Ishikawa (cell line): ENCODE measurements around the gene EDNRA.

ENCODE experiments used
- CEBPB ChIP-seq: IDR thresholded peaks from 2 replicates; pipeline ENCODE4 v1.6.1; 2012
- CREB1 ChIP-seq: IDR thresholded peaks from 2 replicates; pipeline ENCODE4 v1.6.1; 2012; ENCODE audit warnings: low read depth
- EGR1 ChIP-seq: IDR thresholded peaks from 2 replicates; pipeline ENCODE4 v1.6.1; 2012
- EP300 ChIP-seq: IDR thresholded peaks from 2 replicates; pipeline ENCODE4 v1.6.1; 2012; ENCODE audit warnings: borderline replicate concordance
- FOXM1 ChIP-seq: IDR thresholded peaks from 2 replicates; pipeline ENCODE4 v1.6.1; 2012; ENCODE audit warnings: low read depth, borderline replicate concordance
- MAX ChIP-seq: IDR thresholded peaks from 2 replicates; pipeline ENCODE4 v1.6.1; 2012
- NFIC ChIP-seq: IDR thresholded peaks from 2 replicates; pipeline ENCODE4 v1.6.1; 2012
- RAD21 ChIP-seq: IDR thresholded peaks from 2 replicates; pipeline ENCODE4 v1.6.1; 2012; ENCODE audit warnings: low read depth
- REST ChIP-seq: IDR thresholded peaks from 2 replicates; pipeline ENCODE4 v1.6.1; 2012; ENCODE audit warnings: low read depth, mild to moderate bottlenecking
- TAF1 ChIP-seq: IDR thresholded peaks from 2 replicates; pipeline ENCODE4 v1.6.1; 2012; ENCODE audit warnings: low read depth, mild to moderate bottlenecking
- TCF12 ChIP-seq: IDR thresholded peaks from 2 replicates; pipeline ENCODE4 v1.6.1; 2012; ENCODE audit warnings: low read depth
- TEAD4 ChIP-seq: IDR thresholded peaks from 2 replicates; pipeline ENCODE4 v1.6.1; 2012
- USF1 ChIP-seq: IDR thresholded peaks from 2 replicates; pipeline ENCODE4 v1.6.1; 2012
- YY1 ChIP-seq: IDR thresholded peaks from 2 replicates; pipeline ENCODE4 v1.6.1; 2012; ENCODE audit warnings: low read depth
- ZBTB7A ChIP-seq: IDR thresholded peaks from 2 replicates; pipeline ENCODE4 v1.6.1; 2012; ENCODE audit warnings: low read depth

The EDNRA gene

GRCh38 chr4:147524601-147525000 lies 43.7 kb downstream of the EDNRA start:
- TF ChIP-seq TCF12 (no peak), ZBTB7A (no peak), FOXM1 (no peak), TAF1 (no peak), REST (no peak), NFIC (no peak), USF1 (no peak), CREB1 (no peak), TEAD4 (no peak), YY1 (no peak), MAX (no peak), CEBPB (no peak), EGR1 (no peak), RAD21 (no peak), EP300 (no peak)

- no peak for TF ChIP-seq USF1
- no peak for TF ChIP-seq NFIC
- TF ChIP-seq ZBTB7A: no peak
- no peak for TF ChIP-seq FOXM1
- TF ChIP-seq MAX: no peak
- no peak for TF ChIP-seq CREB1
- no peak for TF ChIP-seq TCF12
- TF ChIP-seq REST: no peak
- TF ChIP-seq TAF1: no peak
- TF ChIP-seq YY1: no peak
- no peak for TF ChIP-seq TEAD4
- TF ChIP-seq RAD21: no peak
- no peak for TF ChIP-seq EGR1
- no peak for TF ChIP-seq CEBPB
- TF ChIP-seq EP300: no peak
Observed at GRCh38 chr4:147525494-147526271, 44.8 kb downstream of the EDNRA start.

- TF ChIP-seq ZBTB7A (no peak), RAD21 (peak; percentile 12; the same call in 1 of the 2 replicates), CREB1 (no peak), FOXM1 (no peak), EGR1 (no peak)
Observed at GRCh38 chr4:147526272-147526654, 45.4 kb downstream of the EDNRA start.

- TF ChIP-seq ZBTB7A: no peak
- TF ChIP-seq EP300: no peak
- no peak for TF ChIP-seq NFIC
- no peak for TF ChIP-seq YY1
Observed at GRCh38 chr4:147528054-147528453, 47.2 kb downstream of the EDNRA start.

- TF ChIP-seq YY1 (no peak), REST (no peak), FOXM1 (no peak), TCF12 (no peak), MAX (no peak)
Observed at GRCh38 chr4:147530134-147530533, 49.2 kb downstream of the EDNRA start.
